Fibroblast of villous mesenchyme (primary cell): Measurements from ENCODE around the gene ACVR2A. TPM values are rescaled to one million over a fixed set of nuclear protein-coding genes. Genes with fewer than 3 reads are reported as not detected.
A peak's percentile ranks its signal among the peaks of the same experiment; 100 is the strongest.

Experiments
- DNase-seq: peaks from one replicate; pipeline ENCODE4 v3.0.0-alpha.2; 2010; ENCODE audit warnings: low read depth
- H3K4me3 ChIP-seq: 2 replicates; pipeline ENCODE4 v1.5.1; 2011; ENCODE audit warnings: low read depth, mild to moderate bottlenecking, low read length
- total RNA-seq: library from RNA; depleted of rRNA; stranded (reverse); fragments of >200 nt; gene quantifications from 2 replicates; pipeline ENCODE4 v1.2.3, GENCODE V29; 2012
- TF ChIP-seq, protein P1 (sequence below): IDR thresholded peaks from 2 replicates; pipeline ENCODE4 v1.5.1; 2012; ENCODE audit warnings: low read depth, mild to moderate bottlenecking, low read length; ENCODE audit not compliant: insufficient read depth

Gene ACVR2A
- total RNA-seq, 1 donor: 25.9 TPM

GRCh38 chr2:147884830-147885229 is 40.0 kb downstream of the ACVR2A start:
- no peak overlapping the region for H3K4me3 ChIP-seq
- DNase-seq: peak; percentile 10
- TF ChIP-seq, protein P1, sequence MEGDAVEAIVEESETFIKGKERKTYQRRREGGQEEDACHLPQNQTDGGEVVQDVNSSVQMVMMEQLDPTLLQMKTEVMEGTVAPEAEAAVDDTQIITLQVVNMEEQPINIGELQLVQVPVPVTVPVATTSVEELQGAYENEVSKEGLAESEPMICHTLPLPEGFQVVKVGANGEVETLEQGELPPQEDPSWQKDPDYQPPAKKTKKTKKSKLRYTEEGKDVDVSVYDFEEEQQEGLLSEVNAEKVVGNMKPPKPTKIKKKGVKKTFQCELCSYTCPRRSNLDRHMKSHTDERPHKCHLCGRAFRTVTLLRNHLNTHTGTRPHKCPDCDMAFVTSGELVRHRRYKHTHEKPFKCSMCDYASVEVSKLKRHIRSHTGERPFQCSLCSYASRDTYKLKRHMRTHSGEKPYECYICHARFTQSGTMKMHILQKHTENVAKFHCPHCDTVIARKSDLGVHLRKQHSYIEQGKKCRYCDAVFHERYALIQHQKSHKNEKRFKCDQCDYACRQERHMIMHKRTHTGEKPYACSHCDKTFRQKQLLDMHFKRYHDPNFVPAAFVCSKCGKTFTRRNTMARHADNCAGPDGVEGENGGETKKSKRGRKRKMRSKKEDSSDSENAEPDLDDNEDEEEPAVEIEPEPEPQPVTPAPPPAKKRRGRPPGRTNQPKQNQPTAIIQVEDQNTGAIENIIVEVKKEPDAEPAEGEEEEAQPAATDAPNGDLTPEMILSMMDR: no peak

GRCh38 chr2:147886136-147886535 is 41.3 kb downstream of the ACVR2A start:
- DNase-seq: no peak
- no peak overlapping the region for H3K4me3 ChIP-seq
- TF ChIP-seq, protein P1: no peak

DNA sequence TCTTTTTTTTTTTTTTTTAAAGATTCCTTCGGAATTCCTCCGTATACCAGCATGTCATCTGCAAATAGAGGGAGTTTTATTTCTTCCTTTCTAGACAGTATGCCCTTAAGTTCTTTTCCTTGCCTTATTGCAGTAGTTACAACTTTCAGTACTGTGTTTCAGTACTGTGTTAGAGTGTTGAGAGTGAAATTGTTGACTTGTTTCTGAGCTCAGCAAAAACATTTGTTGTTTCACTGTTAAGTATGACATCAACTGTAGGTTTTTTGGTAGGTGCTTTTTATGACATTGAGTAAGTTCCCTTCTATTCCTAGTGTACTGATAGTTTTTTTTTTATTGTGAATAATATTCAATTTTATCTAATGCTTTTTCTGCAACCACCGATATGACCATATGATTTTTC is 43.9 kb downstream of the ACVR2A start:
- TF ChIP-seq, protein P1: no peak
- H3K4me3 ChIP-seq: no peak overlapping the region
- DNase-seq: peak; percentile 8

GRCh38 chr2:147904051-147904450 is 59.2 kb downstream of the ACVR2A start:
- TF ChIP-seq, protein P1: no peak
- H3K4me3 ChIP-seq: no peak overlapping the region
- no peak for DNase-seq

DNA sequence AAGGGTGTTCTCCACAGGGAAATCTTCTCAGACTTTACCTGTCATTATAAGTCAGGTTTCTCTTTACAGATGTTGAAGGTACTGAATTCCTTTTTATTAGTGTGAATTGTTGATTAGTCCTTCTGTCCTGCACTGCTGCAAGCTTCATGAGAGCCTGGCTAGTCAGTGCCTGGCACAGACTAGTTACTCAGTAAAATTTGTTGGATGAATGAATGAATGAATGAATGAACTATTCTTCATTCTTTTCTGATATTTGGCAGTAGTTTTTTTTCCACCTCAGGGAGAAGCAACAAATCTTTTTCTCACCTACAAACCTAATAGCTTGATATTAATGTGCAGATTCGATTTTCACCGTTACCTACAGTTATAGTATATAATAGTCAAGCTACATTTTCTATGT is 64.3 kb downstream of the ACVR2A start:
- no peak overlapping the region for H3K4me3 ChIP-seq
- TF ChIP-seq, protein P1: no peak
- no peak for DNase-seq

DNA sequence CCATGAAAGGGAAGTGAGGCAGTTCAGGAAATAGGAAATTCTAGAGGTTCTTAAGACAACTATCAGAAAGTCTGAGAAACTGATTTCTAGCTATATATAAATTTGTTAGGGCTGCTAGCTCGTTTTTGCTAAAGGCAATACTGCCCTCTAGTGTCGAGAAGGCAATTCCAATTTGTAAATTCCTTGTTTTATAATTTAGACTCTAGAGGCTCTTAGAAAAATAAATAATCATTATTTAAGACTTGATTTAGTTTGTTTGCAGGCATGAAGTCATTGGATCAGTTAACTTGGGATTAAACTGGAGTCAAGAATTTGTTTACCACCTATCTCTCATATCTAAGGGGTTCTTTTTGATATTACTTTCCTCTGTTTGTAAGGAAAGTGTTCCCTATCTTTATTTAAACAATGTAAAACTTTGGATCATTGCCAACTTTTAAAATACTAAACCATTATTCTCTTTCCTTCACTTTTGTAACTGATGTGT is 66.2 kb downstream of the ACVR2A start:
- peak; percentile 83 for DNase-seq
- H3K4me3 ChIP-seq: no peak overlapping the region
- TF ChIP-seq, protein P1: peak; percentile 65
